Small intestine (tissue), 7 donors: ENCODE results near the gene LYSMD4. TPM values are rescaled to one million over a fixed set of nuclear protein-coding genes. Genes with fewer than 3 reads are reported as not detected.

Experiments
- DNase-seq, 2 donors: peaks; one replicate each; pipeline versions ENCODE4 v3.0.0 to v3.0.0-alpha.2; 2013
- FAIRE-seq: peaks from 2 replicates; lab custom pipeline; 2012; peaks lifted over from hg19 to GRCh38; lab: Jason Lieb, UNC
- H3K27ac ChIP-seq, 3 donors: one replicate each; pipeline ENCODE4 v1.5.1; 2013; ENCODE audit warnings: low read length in 2 of 3, mild to moderate bottlenecking in 2 of 3, control low read depth in 1 of 3, inconsistent platforms in 1 of 3, low read depth in 1 of 3, moderate library complexity in 1 of 3
- H3K27me3 ChIP-seq, 3 donors: one replicate each; pipeline ENCODE4 v1.6.1; 2013; ENCODE audit warnings: low read length in 3 of 3, inconsistent platforms in 1 of 3; ENCODE audit not compliant: control insufficient read depth in 3 of 3, insufficient read depth in 3 of 3
- H3K36me3 ChIP-seq, 3 donors: one replicate each; pipeline ENCODE4 v1.6.1; 2013; ENCODE audit warnings: low read length in 3 of 3, inconsistent platforms in 1 of 3, low read depth in 1 of 3, mild to moderate bottlenecking in 1 of 3, moderate library complexity in 1 of 3; ENCODE audit not compliant: control insufficient read depth in 3 of 3, insufficient read depth in 2 of 3
- H3K4me1 ChIP-seq, 3 donors: one replicate each; pipeline ENCODE4 v1.6.1; 2013; ENCODE audit warnings: low read length in 2 of 3, inconsistent platforms in 1 of 3, low read depth in 1 of 3, mild to moderate bottlenecking in 1 of 3, moderate library complexity in 1 of 3; ENCODE audit not compliant: control insufficient read depth in 3 of 3, insufficient read depth in 2 of 3
- H3K4me3 ChIP-seq, 3 donors: one replicate each; pipeline ENCODE4 v1.5.1; 2013; ENCODE audit warnings: low read length in 3 of 3, control low read depth in 1 of 3, inconsistent platforms in 1 of 3, low read depth in 1 of 3, mild to moderate bottlenecking in 1 of 3, moderate library complexity in 1 of 3
- H3K9me3 ChIP-seq, 2 donors: one replicate each; pipeline ENCODE4 v1.6.1; 2013; ENCODE audit warnings: low read depth in 1 of 2, low read length in 1 of 2; ENCODE audit not compliant: control insufficient read depth in 2 of 2, insufficient read depth in 1 of 2
- WGBS, 3 donors: extraction: QIAGEN DNeasy Blood & Tissue Kit; methylation state at CpG; one replicate each; pipeline ENCODE4 v1.1.7; 2013; 5-methylcytosine and 5-hydroxymethylcytosine counted together
- polyA plus RNA-seq, 4 donors: library from polyadenylated mRNA; stranded (reverse) in 3 of 4; unstranded in 1 of 4; fragments of 200-250 nt in 3 of 4; fragments of 120-200 nt in 1 of 4; gene quantifications; one replicate each; pipeline versions ENCODE4 v1.2.1 to v1.2.3, GENCODE V29; 2013
- donor health status: healthy with polysubstance abuse.
- donor health status: control.
- donor health status: control.
- donor health status: Bipolar disorder and iron deficiency.
- donor health status: healthy.

Gene LYSMD4
- polyA plus RNA-seq, 4 donors: 5.4 to 18.2 (median 7.5) TPM

- Histone ChIP-seq H3K27ac (no peak overlapping the region), H3K27me3 (no peaks in the 10 kb centered on the region), H3K9me3 (no peaks in the 10 kb centered on the region), H3K4me1 (no peaks in the 10 kb centered on the region), H3K36me3 (peaks cover 2 to 21% (median 10%) of the 10 kb centered on the region in 3 donors), H3K4me3 (no peak overlapping the region)
- 92 to 97% (median 96%) methylated on average over 3 of the region's 3 CpGs for WGBS, 3 donors
- no peak for DNase-seq
- FAIRE-seq: no peak
Observed at GRCh38 chr15:99692825-99693224, 40.4 kb downstream of the LYSMD4 start.

GRCh38 chr15:99686290-99686689 lies 46.9 kb downstream of the LYSMD4 start:
- Histone ChIP-seq H3K9me3 (no peaks in the 10 kb centered on the region), H3K27ac (no peak overlapping the region), H3K4me3 (no peak overlapping the region), H3K27me3 (no peaks in the 10 kb centered on the region), H3K36me3 (peaks cover 0 to 11% (median 1%) of the 10 kb centered on the region in 3 donors), H3K4me1 (no peaks in the 10 kb centered on the region)
- DNase-seq: no peak
- FAIRE-seq: no peak
- 95 to 96% (median 95%) methylated on average over 1 of the region's 1 CpG for WGBS, 3 donors

- peak overlapping the region in 2 of 3 donors; percentile 27 to 74 for H3K27ac ChIP-seq
- no peak for FAIRE-seq
- no peak for DNase-seq
- no peaks in the 10 kb centered on the region for H3K4me1 ChIP-seq
- peaks cover 0 to 3% (median 2%) of the 10 kb centered on the region in 3 donors for H3K36me3 ChIP-seq
- H3K27me3 ChIP-seq: no peaks in the 10 kb centered on the region
- WGBS, 3 donors: 80 to 89% (median 83%) methylated on average over 9 of the region's 9 CpGs
- no peaks in the 10 kb centered on the region for H3K9me3 ChIP-seq
- H3K4me3 ChIP-seq: no peak overlapping the region
Observed at GRCh38 chr15:99683000-99683670, 50.1 kb downstream of the LYSMD4 start.

GRCh38 chr15:99682455-99682854 lies 50.8 kb downstream of the LYSMD4 start:
- Histone ChIP-seq H3K9me3 (no peaks in the 10 kb centered on the region), H3K4me1 (no peaks in the 10 kb centered on the region), H3K27me3 (no peaks in the 10 kb centered on the region), H3K36me3 (peaks cover 0 to 3% (median 2%) of the 10 kb centered on the region in 3 donors), H3K4me3 (no peak overlapping the region), H3K27ac (no peak overlapping the region)
- FAIRE-seq (no peak), DNase-seq (no peak)
- 16 to 86% (median 63%) methylated on average over 1 of the region's 1 CpG for WGBS, 3 donors

- no peak for FAIRE-seq
- peaks cover 0 to 3% (median 2%) of the 10 kb centered on the region in 3 donors for H3K36me3 ChIP-seq
Observed at GRCh38 chr15:99681990-99682389, 51.2 kb downstream of the LYSMD4 start.

GRCh38 chr15:99680276-99680675 lies 53.0 kb downstream of the LYSMD4 start:
- H3K4me1 ChIP-seq: no peaks in the 10 kb centered on the region
- H3K27me3 ChIP-seq: no peaks in the 10 kb centered on the region
- no peak for FAIRE-seq
- H3K27ac ChIP-seq: no peak overlapping the region
- H3K9me3 ChIP-seq: no peaks in the 10 kb centered on the region
- H3K36me3 ChIP-seq: peaks cover under 1 to 13% (median 3%) of the 10 kb centered on the region in 3 donors
- no peak overlapping the region for H3K4me3 ChIP-seq
- DNase-seq: no peak

More at GRCh38 chr15:99681990-99682389, 51.2 kb downstream of the LYSMD4 start:
- Histone ChIP-seq H3K4me1 (no peaks in the 10 kb centered on the region), H3K9me3 (no peaks in the 10 kb centered on the region), H3K4me3 (no peak overlapping the region), H3K27me3 (no peaks in the 10 kb centered on the region), H3K27ac (no peak overlapping the region)
- no peak for DNase-seq
- WGBS, 3 donors: 89 to 100% (median 98%) methylated on average over 1 of the region's 1 CpG

GRCh38 chr15:99677540-99678134 lies 55.6 kb downstream of the LYSMD4 start:
- WGBS, 3 donors: 85 to 90% (median 87%) methylated on average over 4 of the region's 4 CpGs
- no peak for DNase-seq
- H3K9me3 ChIP-seq: no peaks in the 10 kb centered on the region
- no peaks in the 10 kb centered on the region for H3K27me3 ChIP-seq
- H3K27ac ChIP-seq: no peak overlapping the region
- H3K4me3 ChIP-seq: no peak overlapping the region
- FAIRE-seq: no peak
- H3K4me1 ChIP-seq: no peaks in the 10 kb centered on the region
- peaks cover 2 to 9% (median 7%) of the 10 kb centered on the region in 3 donors for H3K36me3 ChIP-seq
